Measurements from ENCODE around the gene PNPLA7. TPM values are rescaled to one million over a fixed set of nuclear protein-coding genes. Genes with fewer than 3 reads are reported as not detected.

The PNPLA7 gene
- total RNA-seq, 1 donor from 2014 or later: 3.9 TPM

DNA sequence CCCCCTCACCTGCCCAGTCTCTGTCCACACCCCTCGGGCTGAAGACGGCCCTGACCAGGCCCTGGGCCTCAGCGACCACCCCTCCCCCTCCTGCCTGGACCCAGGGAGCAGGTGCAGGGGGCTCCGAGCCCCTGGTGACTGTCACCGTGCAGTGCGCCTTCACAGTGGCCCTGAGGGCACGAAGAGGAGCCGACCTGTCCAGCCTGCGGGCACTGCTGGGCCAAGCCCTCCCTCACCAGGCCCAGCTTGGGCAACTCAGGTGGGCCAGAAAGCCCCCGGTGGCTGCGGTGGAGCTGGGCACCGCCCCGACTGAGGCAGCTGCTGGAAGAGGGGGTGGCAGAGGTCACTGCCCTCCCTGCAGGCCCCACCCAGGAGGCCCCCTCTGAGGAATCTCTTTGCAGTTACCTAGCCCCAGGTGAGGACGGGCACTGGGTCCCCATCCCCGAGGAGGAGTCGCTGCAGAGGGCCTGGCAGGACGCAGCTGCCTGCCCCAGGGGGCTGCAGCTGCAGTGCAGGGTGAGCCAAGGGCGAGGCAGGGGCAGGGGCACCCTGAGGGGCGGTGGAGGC lies 116.8 kb downstream of the PNPLA7 start:
- H3K9me3 Mint-ChIP-seq (ENCODE audit: unreplicated experiment): no peaks in the 10 kb centered on the region
- TF ChIP-seq CTCF (IDR thresholded peaks at IDR 0.05; ENCODE audit: unreplicated experiment): no peak
- H3K27ac Mint-ChIP-seq (ENCODE audit: unreplicated experiment): no peak overlapping the region
- H3K4me3 Mint-ChIP-seq (ENCODE audit: unreplicated experiment): no peak overlapping the region
- no peaks in the 10 kb centered on the region for H3K4me1 Mint-ChIP-seq (ENCODE audit: unreplicated experiment)
- no peaks in the 10 kb centered on the region for H3K27me3 Mint-ChIP-seq (ENCODE audit: unreplicated experiment)
- DNase-seq (ENCODE audit: low spot score): no peak
- no peaks in the 10 kb centered on the region for H3K36me3 Mint-ChIP-seq (ENCODE audit: low read depth, unreplicated experiment)

DNA sequence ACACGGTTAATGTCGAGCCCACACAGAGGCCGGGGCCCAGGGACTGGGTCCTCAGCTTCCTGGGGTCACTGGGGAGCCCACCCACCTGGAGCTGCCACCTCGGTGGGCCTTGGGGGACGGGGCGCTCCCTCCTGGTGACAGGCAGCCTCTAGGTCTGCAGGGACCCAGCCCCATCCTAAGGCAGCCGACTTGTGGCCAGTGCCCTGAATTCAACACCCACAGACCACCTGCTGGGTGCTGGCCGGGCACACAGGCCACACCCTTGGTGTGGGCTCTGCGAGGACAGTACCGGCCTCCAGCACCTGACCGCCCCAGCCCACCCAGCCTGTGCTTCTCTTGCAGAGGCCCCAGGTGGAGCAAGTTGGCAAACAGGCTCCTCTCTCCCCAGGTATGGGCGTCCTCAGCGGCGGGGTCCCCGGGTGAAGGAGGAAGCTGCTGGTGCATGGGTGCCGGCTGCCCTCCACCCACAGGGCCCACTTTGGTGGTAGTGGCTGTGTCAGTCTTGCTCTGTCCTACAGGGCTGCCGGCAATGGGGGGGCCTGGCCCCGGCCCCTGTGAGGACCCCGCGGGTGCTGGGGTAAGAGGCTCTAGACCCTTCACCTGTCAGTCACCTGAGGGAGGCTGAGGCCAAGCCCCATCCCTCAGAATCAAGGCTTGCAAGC lies 117.4 kb downstream of the PNPLA7 start:
- H3K9me3 Mint-ChIP-seq (ENCODE audit: unreplicated experiment): no peaks in the 10 kb centered on the region
- no peaks in the 10 kb centered on the region for H3K27me3 Mint-ChIP-seq (ENCODE audit: unreplicated experiment)
- no peak for TF ChIP-seq CTCF (IDR thresholded peaks at IDR 0.05; ENCODE audit: unreplicated experiment)
- no peak overlapping the region for H3K4me3 Mint-ChIP-seq (ENCODE audit: unreplicated experiment)
- no peak for DNase-seq (ENCODE audit: low spot score)
- no peak overlapping the region for H3K27ac Mint-ChIP-seq (ENCODE audit: unreplicated experiment)
- no peaks in the 10 kb centered on the region for H3K4me1 Mint-ChIP-seq (ENCODE audit: unreplicated experiment)
- no peaks in the 10 kb centered on the region for H3K36me3 Mint-ChIP-seq (ENCODE audit: low read depth, unreplicated experiment)

- DNase-seq (ENCODE audit: low spot score): no peak
- no peak overlapping the region for H3K4me3 Mint-ChIP-seq (ENCODE audit: unreplicated experiment)
These were observed 118.7 kb downstream of the PNPLA7 start for GRCh38 chr9:137431416-137431931.

DNA sequence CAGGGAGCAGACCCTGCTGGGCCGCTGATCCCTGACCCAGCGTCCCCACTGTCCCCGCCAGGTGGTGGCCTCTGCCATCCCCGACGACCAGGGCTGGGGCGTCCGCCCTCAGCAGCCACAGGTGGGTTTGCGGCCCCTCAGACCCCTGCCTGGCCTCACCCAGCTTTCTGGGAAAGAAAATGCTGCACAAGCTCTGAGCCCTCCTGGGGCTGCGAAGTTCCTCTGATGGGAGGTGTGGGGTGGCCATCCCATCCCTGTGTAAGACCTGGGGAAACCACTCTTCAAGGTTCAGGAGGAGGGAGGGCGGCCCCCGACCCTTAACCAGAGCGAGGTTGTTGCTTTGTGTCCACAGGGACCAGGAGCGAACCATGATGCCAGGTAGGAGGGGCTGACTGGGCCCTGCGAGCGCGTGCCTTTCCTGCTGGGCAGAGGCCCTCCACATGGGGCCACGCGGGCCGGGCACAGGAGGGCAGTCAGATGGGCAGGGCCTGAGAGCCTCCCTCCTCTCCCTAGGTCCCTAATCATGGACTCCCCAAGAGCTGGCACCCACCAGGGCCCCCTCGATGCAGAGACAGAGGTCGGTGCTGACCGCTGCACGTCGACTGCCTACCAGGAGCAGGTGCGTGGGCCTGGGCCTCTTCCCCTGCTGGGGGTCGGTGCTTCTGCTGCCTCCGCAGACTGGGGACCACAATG lies 119.3 kb downstream of the PNPLA7 start:
- DNase-seq (ENCODE audit: low spot score): no peak
- Mint-ChIP-seq H3K4me3 (ENCODE audit: unreplicated experiment) (no peak overlapping the region), H3K9me3 (ENCODE audit: unreplicated experiment) (no peaks in the 10 kb centered on the region), H3K27me3 (ENCODE audit: unreplicated experiment) (no peaks in the 10 kb centered on the region), H3K36me3 (ENCODE audit: low read depth, unreplicated experiment) (no peaks in the 10 kb centered on the region), H3K27ac (ENCODE audit: unreplicated experiment) (no peak overlapping the region), H3K4me1 (ENCODE audit: unreplicated experiment) (no peaks in the 10 kb centered on the region)
- no peak for TF ChIP-seq CTCF (IDR thresholded peaks at IDR 0.05; ENCODE audit: unreplicated experiment)

More at GRCh38 chr9:137431416-137431931, 118.7 kb downstream of the PNPLA7 start:
- no peaks in the 10 kb centered on the region for H3K4me1 Mint-ChIP-seq (ENCODE audit: unreplicated experiment)
- H3K27ac Mint-ChIP-seq (ENCODE audit: unreplicated experiment): no peak overlapping the region
- TF ChIP-seq CTCF (IDR thresholded peaks at IDR 0.05; ENCODE audit: unreplicated experiment): no peak
- no peaks in the 10 kb centered on the region for H3K9me3 Mint-ChIP-seq (ENCODE audit: unreplicated experiment)
- H3K36me3 Mint-ChIP-seq (ENCODE audit: low read depth, unreplicated experiment): no peaks in the 10 kb centered on the region
- no peaks in the 10 kb centered on the region for H3K27me3 Mint-ChIP-seq (ENCODE audit: unreplicated experiment)
